HEK293 (cell line): ENCODE results near the gene CD2AP.

Source experiments
- CTCF ChIP-seq: fragments of 450-650 bp; formaldehyde crosslinking; IDR thresholded peaks from 2 replicates; pipeline ENCODE4 v1.5.1; 2016; ENCODE audit warnings: missing biosample characterization, missing genetic modification characterization
- KLF8 ChIP-seq: fragments of 450-650 bp; formaldehyde crosslinking; IDR thresholded peaks from 2 replicates; pipeline ENCODE4 v1.5.1; 2016; ENCODE audit warnings: missing biosample characterization, missing genetic modification characterization
- ZBTB26 ChIP-seq: fragments of 450-650 bp; formaldehyde crosslinking; optimal IDR thresholded peaks from 2 replicates; pipeline ENCODE3; 2016; ENCODE audit warnings: missing biosample characterization, mild to moderate bottlenecking, missing genetic modification characterization
- ZBTB48 ChIP-seq: fragments of 450-650 bp; formaldehyde crosslinking; IDR thresholded peaks from 2 replicates; pipeline ENCODE4 v1.5.1; 2016; ENCODE audit warnings: missing biosample characterization, missing genetic modification characterization
- ZNF140 ChIP-seq: fragments of 450-650 bp; formaldehyde crosslinking; IDR thresholded peaks from 2 replicates; pipeline ENCODE4 v1.5.1; 2016; ENCODE audit warnings: missing biosample characterization, missing genetic modification characterization
- ZSCAN30 ChIP-seq: fragments of 450-650 bp; IDR thresholded peaks from 2 replicates; pipeline ENCODE4 v1.5.1; 2018; ENCODE audit warnings: missing biosample characterization, mild to moderate bottlenecking, missing genetic modification characterization, moderate library complexity

DNA sequence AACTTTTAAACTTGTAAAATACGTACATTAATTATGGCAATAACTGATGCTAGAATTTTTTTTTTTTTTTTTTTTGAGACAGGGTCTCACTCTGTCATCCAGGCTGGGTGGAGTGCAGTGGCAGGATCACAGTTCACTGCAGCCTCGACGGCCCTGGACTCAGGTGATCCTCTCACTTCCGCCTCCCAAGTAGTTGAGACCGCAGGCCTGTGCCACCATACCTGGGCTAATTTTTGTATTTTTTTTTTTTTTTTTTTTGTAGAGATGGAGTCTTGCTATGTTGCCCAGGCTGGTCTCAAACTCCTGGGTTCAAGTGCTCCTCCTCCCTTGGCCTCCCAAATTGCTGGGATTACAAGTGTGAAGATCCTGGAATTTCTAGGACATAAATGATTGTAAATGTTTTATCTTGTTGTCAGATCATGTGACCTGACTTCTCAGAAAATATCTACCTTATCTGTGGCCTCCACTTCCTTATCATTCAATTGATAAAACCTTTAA is 2.2 kb upstream of the CD2AP start:
- no peak for TF ChIP-seq CTCF
- no peak for TF ChIP-seq KLF8 (tag by site-specific recombination)
- TF ChIP-seq ZNF140 (tag by site-specific recombination), result no peak
- TF ChIP-seq ZBTB26 (tag by site-specific recombination), result no peak
- no peak for TF ChIP-seq ZBTB48 (tag by site-specific recombination)
- TF ChIP-seq ZSCAN30 (tag by site-specific recombination), result no peak
